B cell (primary cell): Measurements from ENCODE around the gene NT5C. TPM values are rescaled to one million over a fixed set of nuclear protein-coding genes. Genes with fewer than 3 reads are reported as not detected.
"Not testable (repeated sequence)": the region's sequence is repeated elsewhere in the genome, so short reads cannot be mapped to it uniquely, and the experiment has no call there.

Experiments used
- ATAC-seq: fragments of 200-7000 bp; cut with Tn5 transposase; one replicate; pipeline ENCODE4 v1.10.0; 2021; ENCODE audit warnings: low read depth, mild to moderate bottlenecking, moderate number of reproducible peaks, moderate library complexity
- CTCF ChIA-PET: fragments of 350-600 bp; sonication (Branson Sonifier 250); formaldehyde crosslinking; loops from one replicate; lab custom pipeline; 2021; ENCODE audit warnings: antibody characterized with exemption, inconsistent platforms; lab: Charles Lee
- POLR2A ChIA-PET: fragments of 350-600 bp; sonication (Branson Sonifier 250); formaldehyde crosslinking; loops from one replicate; lab custom pipeline; 2021; ENCODE audit warnings: antibody characterized with exemption; lab: Charles Lee
- DNase-seq: peaks from one replicate; pipeline ENCODE4 v3.0.0; 2013
- H2AFZ ChIP-seq: 2 replicates; pipeline ENCODE4 v1.6.1; 2012; ENCODE audit warnings: mild to moderate bottlenecking, low read depth, low read length; ENCODE audit not compliant: insufficient read depth, poor library complexity, severe bottlenecking
- H3K27ac ChIP-seq, 2 donors: 1 replicate in 1 of 2; 2 replicates in 1 of 2; pipeline ENCODE4 v1.5.1; 2012 to 2013; ENCODE audit warnings: low read length in 2 of 2, mild to moderate bottlenecking in 2 of 2, moderate library complexity in 1 of 2
- H3K27me3 ChIP-seq, 4 experiments: fragments of 200-600 bp in 1 of 4; sonication (generic) in 1 of 4; replicated peaks in 1 of 4; 1 replicate in 2 of 4; 2 replicates in 2 of 4; pipeline versions ENCODE4 v1.6.1 to v1.7.0; 2013 to 2016; ENCODE audit warnings: low read length in 3 of 4, mild to moderate bottlenecking in 2 of 4, mixed read lengths in 1 of 4, moderate library complexity in 1 of 4; ENCODE audit not compliant: insufficient read depth in 4 of 4, control insufficient read depth in 3 of 4; ENCODE audit errors: control extremely low read depth in 1 of 4
- H3K36me3 ChIP-seq, 2 experiments: replicated peaks in 1 of 2; 1 replicate in 1 of 2; 2 replicates in 1 of 2; pipeline versions ENCODE4 v1.6.1 to v1.7.1; 2013; ENCODE audit warnings: low read length in 1 of 2; ENCODE audit not compliant: insufficient read depth in 2 of 2, control insufficient read depth in 1 of 2; ENCODE audit errors: control extremely low read depth in 1 of 2, extremely low read depth in 1 of 2
- H3K4me1 ChIP-seq, 2 donors: fragments of 200-600 bp in 1 of 2; sonication (generic) in 1 of 2; 1 replicate in 1 of 2; 2 replicates in 1 of 2; pipeline versions ENCODE4 v1.5.1 to v1.6.1; 2013 to 2017; ENCODE audit warnings: low read length in 2 of 2; ENCODE audit not compliant: control insufficient read depth in 2 of 2, insufficient read depth in 2 of 2
- H3K4me2 ChIP-seq: replicated peaks from 2 replicates; pipeline ENCODE3; 2012; ENCODE audit warnings: mild to moderate bottlenecking, low read depth, low read length; ENCODE audit not compliant: poor library complexity, severe bottlenecking
- H3K4me3 ChIP-seq, 5 experiments: fragments of 200-600 bp in 1 of 5; sonication (generic) in 1 of 5; 1 replicate in 3 of 5; 2 replicates in 2 of 5; pipeline versions ENCODE4 v1.5.1 to v1.7.0; 2011 to 2016; ENCODE audit warnings: low read length in 4 of 5, mild to moderate bottlenecking in 4 of 5, low read depth in 2 of 5, control low read depth in 1 of 5, moderate library complexity in 1 of 5; ENCODE audit not compliant: insufficient read depth in 1 of 5; ENCODE audit errors: control extremely low read depth in 1 of 5, extremely low read depth in 1 of 5
- H3K79me2 ChIP-seq: fragments of 200-600 bp; sonication (generic); one replicate; pipeline ENCODE4 v1.6.0; 2016; ENCODE audit warnings: low read length; ENCODE audit not compliant: control insufficient read depth, insufficient read depth
- H3K9ac ChIP-seq: fragments of 200-600 bp; sonication (generic); 2 replicates; pipeline ENCODE4 v1.6.1; 2017; ENCODE audit warnings: mild to moderate bottlenecking, low read length, moderate library complexity
- H3K9me3 ChIP-seq, 3 donors: one replicate each; pipeline versions ENCODE4 v1.6.1 to v1.7.1; 2013; ENCODE audit warnings: low read length in 2 of 3; ENCODE audit not compliant: control insufficient read depth in 2 of 3, insufficient read depth in 1 of 3; ENCODE audit errors: control extremely low read depth in 1 of 3
- H4K20me1 ChIP-seq: 2 replicates; pipeline ENCODE4 v1.6.0; 2012; ENCODE audit warnings: mild to moderate bottlenecking, low read length; ENCODE audit not compliant: insufficient read depth, control insufficient read depth, poor library complexity, severe bottlenecking
- H3K27ac Mint-ChIP-seq: one replicate; pipeline ENCODE4 v1.8.0; 2021; ENCODE audit warnings: mixed read lengths
- H3K27me3 Mint-ChIP-seq: one replicate; pipeline ENCODE4 v1.8.0; 2021; ENCODE audit warnings: mixed read lengths
- H3K4me1 Mint-ChIP-seq: one replicate; pipeline ENCODE4 v1.8.0; 2021; ENCODE audit warnings: mixed read lengths
- H3K4me3 Mint-ChIP-seq: one replicate; pipeline ENCODE4 v1.8.0; 2021; ENCODE audit warnings: mixed read lengths
- H3K9me3 Mint-ChIP-seq: one replicate; pipeline ENCODE4 v1.8.0; 2022; ENCODE audit warnings: mixed read lengths; ENCODE audit not compliant: insufficient read depth
- CTCF ChIP-seq: fragments of 200-600 bp; IDR thresholded peaks from one replicate; pipeline ENCODE4 v1.8.0; 2022; ENCODE audit warnings: antibody characterized with exemption, mild to moderate bottlenecking
- EZH2 ChIP-seq: IDR thresholded peaks from 2 replicates; pipeline ENCODE4 v1.6.1; 2012; ENCODE audit warnings: borderline replicate concordance, low read depth, mild to moderate bottlenecking, moderate library complexity, low read length; ENCODE audit not compliant: insufficient read depth, poor library complexity, severe bottlenecking
- WGBS: methylation state at CpG from one replicate; pipeline ENCODE4 v1.1.5; 2013; ENCODE audit warnings: missing lambda C conversion rate; ENCODE audit not compliant: insufficient coverage; 5-methylcytosine and 5-hydroxymethylcytosine counted together
- intact Hi-C: fragments of 100-400 bp; cut with micrococcal nuclease; formaldehyde crosslinking; loops from one replicate; pipeline ENCODE4 v1.10.0; 2022
- polyA plus RNA-seq: library from polyadenylated mRNA; depleted of rRNA; stranded (reverse); fragments of >200 nt; gene quantifications from 2 replicates; pipeline ENCODE4 v1.2.3, GENCODE V29; 2012
- total RNA-seq, 2 donors: library from RNA; stranded (reverse); fragments of 120-200 nt in 1 of 2; gene quantifications; 1 replicate in 1 of 2; 2 replicates in 1 of 2; pipeline versions ENCODE4 v1.2.3 to v1.2.4, GENCODE V29; 2013 to 2022

NT5C gene
- total and polyA plus RNA-seq, 2 donors (not counting 1 experiment from before 2014, with no cell fraction given) = 98.9 to 184 TPM

GRCh38 chr17:75128694-75129505, 2.6 kb downstream of the NT5C start:
- peak overlapping the region; percentile 86 for H3K4me3 Mint-ChIP-seq
- Histone ChIP-seq H3K27me3 (no peaks in the 10 kb centered on the region), H3K4me1 (peaks cover 36 to 50% of the 10 kb centered on the region in 2 donors), H4K20me1 (peaks cover 23% of the 10 kb centered on the region), H3K27ac (no peak overlapping the region), H2AFZ (no peak overlapping the region), H3K4me2 (no peak overlapping the region), H3K9me3 (no peaks in the 10 kb centered on the region), H3K36me3 (peaks cover 0 to 17% of the 10 kb centered on the region in 2 experiments), H3K9ac (no peak overlapping the region), H3K4me3 (no peak overlapping the region), H3K79me2 (peaks cover 15% of the 10 kb centered on the region)
- intact Hi-C loops = no loop called here
- TF ChIP-seq CTCF = no peak
- no peak for TF ChIP-seq EZH2
- no peak for ATAC-seq
- WGBS = 96% methylated on average over 32 of the region's 33 CpGs
- H3K9me3 Mint-ChIP-seq = no peaks in the 10 kb centered on the region
- no peaks in the 10 kb centered on the region for H3K27me3 Mint-ChIP-seq
- ChIA-PET CTCF (interaction anchor here (0.5 to 13.4 kb wide), 6 partner anchors 9 to 44 kb away, joined by 3 to 262 read pairs (median 4); partner anchors contain the start of genes ARMC7 and JPT1), POLR2A (no interaction called here)
- H3K4me1 Mint-ChIP-seq = peaks cover 55% of the 10 kb centered on the region
- no peak for DNase-seq
- H3K27ac Mint-ChIP-seq = no peak overlapping the region

GRCh38 chr17:75127936-75128335, 3.6 kb downstream of the NT5C start:
- H4K20me1 ChIP-seq = peaks cover 23% of the 10 kb centered on the region
- H3K9me3 ChIP-seq, H3K4me3 Mint-ChIP-seq, DNase-seq, H3K9ac ChIP-seq, ATAC-seq, H3K9me3 Mint-ChIP-seq, H3K27me3 Mint-ChIP-seq, POLR2A ChIA-PET, H3K27me3 ChIP-seq, H3K4me3 ChIP-seq, H2AFZ ChIP-seq, intact Hi-C loops, H3K27ac ChIP-seq, H3K4me2 ChIP-seq: not testable (repeated sequence)
- peaks cover 59% of the 10 kb centered on the region for H3K4me1 Mint-ChIP-seq
- peaks cover 23% of the 10 kb centered on the region for H3K79me2 ChIP-seq
- WGBS = 97% methylated on average over 5 of the region's 5 CpGs
- H3K27ac Mint-ChIP-seq = peak overlapping the region; percentile 41
- CTCF ChIA-PET = interaction anchor here (13.4 kb wide), 1 partner anchor 14 kb away, joined by 262 read pairs; the partner anchor contains the start of gene ARMC7
- H3K4me1 ChIP-seq = peaks cover 37 to 53% of the 10 kb centered on the region in 2 donors
- peaks cover 0 to 17% of the 10 kb centered on the region in 2 experiments for H3K36me3 ChIP-seq
